Activated CD4-positive, alpha-beta T cell treated with anti-CD3 and anti-CD28 coated beads for 24 hours (primary cell): ENCODE results near the gene HS6ST2.

Experiments used
- DNase-seq, 2 donors: peaks; one replicate each; pipeline ENCODE4 v3.0.0-alpha.2; 2020; ENCODE audit warnings: low read depth in 2 of 2

HS6ST2 gene

GRCh38 chrX:132615391-132616131, 342.9 kb downstream of the HS6ST2 start:
- peak; percentile 19 to 41 for DNase-seq

GRCh38 chrX:132614297-132614696, 344.1 kb downstream of the HS6ST2 start:
- DNase-seq = no peak

- DNase-seq = no peak
These were observed 344.6 kb downstream of the HS6ST2 start for GRCh38 chrX:132613801-132614200.

- DNase-seq = peak; percentile 16 to 20
These were observed 345.4 kb downstream of the HS6ST2 start for GRCh38 chrX:132612821-132613564.

- DNase-seq = no peak
These were observed 347.9 kb downstream of the HS6ST2 start for GRCh38 chrX:132610536-132610935.

GRCh38 chrX:132609362-132609848, 349.0 kb downstream of the HS6ST2 start:
- no peak for DNase-seq

GRCh38 chrX:132603700-132604286, 354.6 kb downstream of the HS6ST2 start:
- no peak for DNase-seq

- DNase-seq = no peak
These were observed 355.7 kb downstream of the HS6ST2 start for GRCh38 chrX:132602701-132603100.

GRCh38 chrX:132594999-132595398, 363.4 kb downstream of the HS6ST2 start:
- DNase-seq = no peak

GRCh38 chrX:132594129-132594528, 364.3 kb downstream of the HS6ST2 start:
- no peak for DNase-seq

GRCh38 chrX:132592880-132593279, 365.5 kb downstream of the HS6ST2 start:
- DNase-seq = no peak

GRCh38 chrX:132591719-132592275, 366.6 kb downstream of the HS6ST2 start:
- no peak for DNase-seq

- no peak for DNase-seq
These were observed 367.9 kb downstream of the HS6ST2 start for GRCh38 chrX:132590350-132591026.

- DNase-seq = no peak
These were observed 373.5 kb downstream of the HS6ST2 start for GRCh38 chrX:132584936-132585335.

GRCh38 chrX:132576939-132577338, 381.5 kb downstream of the HS6ST2 start:
- DNase-seq = no peak
